Erythroblast (primary cell): ENCODE measurements around the gene TFIP11.

Experiments used
- DNase-seq, 2 experiments: peaks; one replicate each; lab custom pipeline; 2025; lab: John Stamatoyannopoulos, UW
- GATA1 ChIP-seq: IDR thresholded peaks from 2 replicates; pipeline ENCODE4 v1.6.1; 2011; ENCODE audit warnings: low read depth, mild to moderate bottlenecking, control low read depth, low read length, moderate library complexity
- POLR2A ChIP-seq: IDR thresholded peaks from 2 replicates; pipeline ENCODE4 v1.6.1; 2011; ENCODE audit warnings: mild to moderate bottlenecking, low read length

TFIP11 gene

DNA sequence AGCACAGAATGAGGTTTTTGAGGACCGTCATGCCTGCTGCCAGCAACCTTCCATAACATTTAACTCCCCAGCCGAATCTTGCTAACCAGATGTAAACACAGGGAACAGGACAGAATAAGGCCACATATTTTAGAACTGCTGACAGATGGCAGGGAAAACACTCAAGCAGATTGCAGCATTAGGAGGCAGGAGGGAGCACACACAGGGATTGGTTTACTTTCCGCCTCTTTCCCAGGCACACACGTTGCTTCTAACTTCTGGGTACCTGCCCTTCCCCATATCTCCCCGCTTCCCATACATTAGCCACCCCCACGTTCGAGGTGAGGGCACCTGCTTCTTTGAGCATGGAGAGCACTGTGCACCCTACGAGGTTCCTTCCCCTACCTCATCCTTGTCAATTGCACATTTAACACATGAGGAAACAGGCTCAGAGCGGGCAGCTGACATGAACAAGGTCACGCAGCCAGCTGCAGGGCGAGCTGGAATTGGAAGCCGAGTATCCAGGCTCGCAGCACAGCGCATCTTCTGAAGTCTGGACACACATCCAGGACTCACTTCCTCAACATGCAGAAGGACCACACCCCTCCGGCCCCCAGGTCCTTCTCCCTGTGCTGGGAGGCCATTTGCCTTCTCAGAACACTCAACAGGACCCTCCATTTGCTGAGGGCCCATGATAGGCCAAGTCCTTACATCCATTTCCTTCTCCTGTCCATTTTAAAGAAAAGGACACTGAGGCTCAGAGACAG, 64.5 kb downstream of the TFIP11 start:
- DNase-seq = no peak
- TF ChIP-seq POLR2A (no peak), GATA1 (no peak)

GRCh38 chr22:26446808-26447515, 65.3 kb downstream of the TFIP11 start:
- DNase-seq = no peak
- TF ChIP-seq POLR2A = no peak
- TF ChIP-seq GATA1 = no peak

DNA sequence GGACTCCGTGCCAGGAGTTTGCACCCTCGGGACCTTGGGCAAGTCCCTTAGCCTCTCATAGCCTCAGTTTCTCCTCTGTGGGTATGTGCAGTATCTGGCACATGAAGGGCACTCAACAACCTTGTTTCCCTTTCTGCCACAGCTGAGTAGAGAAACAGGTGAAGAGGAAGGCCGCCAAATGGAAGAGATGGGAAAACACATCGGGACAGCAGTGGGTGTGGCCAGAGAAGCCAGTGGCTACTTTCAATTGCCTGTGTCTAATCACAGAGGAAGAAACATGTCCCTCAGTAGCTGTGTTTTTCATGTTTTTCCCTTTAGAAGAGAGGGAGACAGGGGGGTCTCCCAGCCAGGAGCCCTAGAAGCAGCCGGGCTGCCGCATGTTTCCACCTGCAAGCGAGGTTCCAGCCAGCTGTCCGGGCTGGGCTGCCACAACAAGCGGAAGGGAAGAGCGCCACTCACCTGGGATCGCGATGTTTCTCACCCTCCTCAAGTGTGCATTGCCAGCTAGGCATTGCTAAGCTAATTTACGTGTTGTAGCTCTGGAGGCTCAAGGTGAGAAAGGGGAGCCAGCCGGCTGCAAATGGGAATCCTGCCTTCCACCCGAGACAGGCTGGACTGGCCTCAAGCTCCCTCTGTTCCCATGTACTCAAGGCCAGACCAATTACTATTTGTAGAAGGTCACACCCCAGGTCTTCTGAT, 66.5 kb downstream of the TFIP11 start:
- TF ChIP-seq POLR2A = no peak
- no peak for TF ChIP-seq GATA1

DNA sequence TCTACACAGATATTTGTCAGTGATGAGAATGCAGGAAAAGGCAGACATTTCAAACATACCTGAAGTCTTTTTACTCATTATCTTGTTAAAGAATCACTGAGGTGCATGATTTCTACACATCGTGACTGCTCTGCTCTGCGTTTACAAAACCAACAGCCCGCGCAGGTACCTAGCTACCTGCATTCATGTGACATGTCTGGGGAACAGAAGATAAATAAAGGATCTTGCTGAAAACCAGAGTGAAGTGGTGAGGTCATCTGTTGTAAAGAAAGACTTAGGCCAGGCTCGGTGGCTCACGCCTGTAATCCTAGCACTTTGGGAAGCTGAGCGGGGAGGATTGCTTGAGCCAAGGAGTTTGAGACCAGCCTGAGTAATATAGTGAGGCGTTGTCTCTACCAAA, 67.5 kb downstream of the TFIP11 start:
- no peak for TF ChIP-seq POLR2A
- no peak for TF ChIP-seq GATA1

More for the DNA sequence above, 66.5 kb downstream of the TFIP11 start:
- DNase-seq = no peak

GRCh38 chr22:26443901-26444690, 68.2 kb downstream of the TFIP11 start:
- DNase-seq = no peak
- no peak for TF ChIP-seq GATA1
- TF ChIP-seq POLR2A = no peak

More for the DNA sequence above, 67.5 kb downstream of the TFIP11 start:
- DNase-seq = no peak

- no peak for DNase-seq
- no peak for TF ChIP-seq POLR2A
- no peak for TF ChIP-seq GATA1
These were observed 70.1 kb downstream of the TFIP11 start for GRCh38 chr22:26442086-26442756.
